Measurements from ENCODE around the gene C4BPB. TPM values are rescaled to one million over a fixed set of nuclear protein-coding genes. Genes with fewer than 3 reads are reported as not detected.

Gene C4BPB
- total RNA-seq, 1 experiment from 2014 or later, result not detected

- no peaks in the 10 kb centered on the region for H3K4me1 ChIP-seq (ENCODE audit: insufficient read depth, low read length, poor library complexity, severe bottlenecking)
- POLR2A ChIA-PET (ENCODE audit: low non-redundant PET), result no interaction called here
- no peak overlapping the region for H3K27ac ChIP-seq (ENCODE audit: low read depth, low read length, poor library complexity, severe bottlenecking)
- H3K36me3 ChIP-seq (ENCODE audit: insufficient read depth, low read length, poor library complexity, severe bottlenecking), result no peaks in the 10 kb centered on the region
- H3K4me3 ChIP-seq (ENCODE audit: low read depth, low read length, poor library complexity, severe bottlenecking), result no peak overlapping the region
- CTCF ChIA-PET, result no interaction called here
- no TSS peak for BruUV-seq (replicated peaks)
- H3K9me3 ChIP-seq (ENCODE audit: low read depth, low read length, poor library complexity, severe bottlenecking), result no peaks in the 10 kb centered on the region
- intact Hi-C loops (cut with micrococcal nuclease; ENCODE audit: unreplicated experiment), result no loop called here
- TF ChIP-seq EZH2 (IDR thresholded peaks at IDR 0.05; ENCODE audit: borderline replicate concordance, low read depth, low read length, poor library complexity, severe bottlenecking) (no peak), CTCF (conservative IDR thresholded peaks at IDR 0.05; ENCODE audit: low read depth, low read length) (no peak)
- no peak for DNase-seq (ENCODE audit: low spot score)
- H3K27me3 ChIP-seq (replicated peaks; ENCODE audit: insufficient read depth, low read depth, low read length, poor library complexity), result peaks cover 44% of the 10 kb centered on the region
Observed at GRCh38 chr1:207102146-207102545, 13.5 kb downstream of the C4BPB start.

DNA sequence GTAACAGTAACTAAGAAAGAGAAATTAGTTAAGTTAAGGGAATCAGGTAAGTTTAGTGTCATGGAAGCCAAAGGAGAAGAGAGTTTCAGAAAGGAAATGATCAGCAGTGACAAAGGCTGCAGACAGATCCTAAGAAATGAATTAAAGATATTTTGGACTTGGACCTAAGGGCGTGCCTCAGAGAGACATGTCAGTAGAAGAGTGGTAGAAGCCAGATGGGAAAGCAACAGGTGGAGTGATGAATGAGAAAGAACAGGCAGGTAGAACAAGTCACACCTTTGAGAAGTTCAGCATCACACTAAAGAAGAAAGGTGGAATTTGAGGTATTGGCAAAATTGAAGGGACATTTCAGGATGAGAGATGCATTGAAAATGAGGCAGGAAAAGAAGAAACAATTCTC is 14.0 kb downstream of the C4BPB start:
- H3K4me3 ChIP-seq (ENCODE audit: low read depth, low read length, poor library complexity, severe bottlenecking), result no peak overlapping the region
- ChIA-PET CTCF (no interaction called here), POLR2A (ENCODE audit: low non-redundant PET) (no interaction called here)
- H3K4me1 ChIP-seq (ENCODE audit: insufficient read depth, low read length, poor library complexity, severe bottlenecking), result no peaks in the 10 kb centered on the region
- DNase-seq (ENCODE audit: low spot score), result no peak
- H3K27ac ChIP-seq (ENCODE audit: low read depth, low read length, poor library complexity, severe bottlenecking), result no peak overlapping the region
- peaks cover 44% of the 10 kb centered on the region for H3K27me3 ChIP-seq (replicated peaks; ENCODE audit: insufficient read depth, low read depth, low read length, poor library complexity)
- H3K9me3 ChIP-seq (ENCODE audit: low read depth, low read length, poor library complexity, severe bottlenecking), result no peaks in the 10 kb centered on the region
- no peaks in the 10 kb centered on the region for H3K36me3 ChIP-seq (ENCODE audit: insufficient read depth, low read length, poor library complexity, severe bottlenecking)
- intact Hi-C loops (cut with micrococcal nuclease; ENCODE audit: unreplicated experiment), result no loop called here
- no TSS peak for BruUV-seq (replicated peaks)
- TF ChIP-seq EZH2 (IDR thresholded peaks at IDR 0.05; ENCODE audit: borderline replicate concordance, low read depth, low read length, poor library complexity, severe bottlenecking) (no peak), CTCF (conservative IDR thresholded peaks at IDR 0.05; ENCODE audit: low read depth, low read length) (no peak)

DNA sequence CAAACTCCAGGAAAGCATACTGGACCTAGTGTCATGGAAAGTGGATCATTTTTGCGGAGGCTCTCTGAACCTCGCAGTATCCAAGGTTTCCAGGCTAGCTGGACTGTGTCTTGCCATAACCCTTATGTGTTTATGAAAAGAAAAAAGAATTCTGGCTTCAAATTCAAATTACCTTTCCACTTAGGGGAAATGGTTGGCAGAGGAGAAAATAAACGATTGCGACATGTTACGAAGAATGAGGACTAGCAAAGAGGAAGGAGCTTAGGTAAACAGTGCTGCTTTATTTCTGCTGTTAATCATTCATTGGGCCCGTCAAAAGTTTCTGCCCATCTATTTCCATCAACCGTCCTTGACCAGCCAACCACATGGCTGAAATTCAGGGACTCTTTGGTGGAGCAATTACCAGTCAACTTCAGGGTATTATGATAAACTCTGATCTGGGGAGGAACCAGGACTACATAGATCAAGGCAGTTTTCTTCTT is 15.3 kb downstream of the C4BPB start, which contains the start of gene C4BPA:
TSS of gene C4BPA (plus strand) at position 342 of the 482 bp plus-strand sequence. CDS start 8,793 bp downstream, outside the sequence.
- no peak within 1 kb of the TSS for H3K27ac ChIP-seq (ENCODE audit: low read depth, low read length, poor library complexity, severe bottlenecking)
- H3K36me3 ChIP-seq (ENCODE audit: insufficient read depth, low read length, poor library complexity, severe bottlenecking), result no peaks in the 10 kb centered on the region
- H3K4me1 ChIP-seq (ENCODE audit: insufficient read depth, low read length, poor library complexity, severe bottlenecking), result no peaks in the 10 kb centered on the region
- ChIA-PET POLR2A (ENCODE audit: low non-redundant PET) (no interaction called here), CTCF (no interaction called here)
- no TSS peak for BruUV-seq (replicated peaks)
- no peak within 1 kb of the TSS for H3K4me3 ChIP-seq (ENCODE audit: low read depth, low read length, poor library complexity, severe bottlenecking)
- TF ChIP-seq EZH2 (IDR thresholded peaks at IDR 0.05; ENCODE audit: borderline replicate concordance, low read depth, low read length, poor library complexity, severe bottlenecking), result no peak
- no peak for TF ChIP-seq CTCF (conservative IDR thresholded peaks at IDR 0.05; ENCODE audit: low read depth, low read length)
- intact Hi-C loops (cut with micrococcal nuclease; ENCODE audit: unreplicated experiment), result no loop called here
- no peak for DNase-seq (ENCODE audit: low spot score)
- H3K27me3 ChIP-seq (replicated peaks; ENCODE audit: insufficient read depth, low read depth, low read length, poor library complexity), result peaks cover 44% of the 10 kb centered on the region
- H3K9me3 ChIP-seq (ENCODE audit: low read depth, low read length, poor library complexity, severe bottlenecking), result no peaks in the 10 kb centered on the region
